Ramos (cell line): ENCODE results near the gene DTNBP1.

Experiments used
- in situ Hi-C: fragments of 300-500 bp; cut with MboI; formaldehyde crosslinking; loops from one replicate; pipeline ENCODE4 v1.14.3; 2022; ENCODE audit warnings: low sequenced_read_pairs; ENCODE audit not compliant: unreplicated experiment

Gene DTNBP1

GRCh38 chr6:15627821-15628220, 35.0 kb downstream of the DTNBP1 start:
- in situ Hi-C loops = no loop called here

- in situ Hi-C loops = no loop called here
These were observed 35.8 kb downstream of the DTNBP1 start for GRCh38 chr6:15626878-15627674.

- in situ Hi-C loops = no loop called here
These were observed 36.7 kb downstream of the DTNBP1 start for GRCh38 chr6:15626160-15626559.

- in situ Hi-C loops = no loop called here
These were observed 39.3 kb downstream of the DTNBP1 start for GRCh38 chr6:15623276-15624116.

- in situ Hi-C loops = no loop called here
These were observed 40.6 kb downstream of the DTNBP1 start for GRCh38 chr6:15622045-15622740.

GRCh38 chr6:15621203-15622044, 41.4 kb downstream of the DTNBP1 start:
- in situ Hi-C loops = no loop called here

GRCh38 chr6:15620611-15621010, 42.2 kb downstream of the DTNBP1 start:
- in situ Hi-C loops = no loop called here

- in situ Hi-C loops = no loop called here
These were observed 43.5 kb downstream of the DTNBP1 start for GRCh38 chr6:15619330-15619729.

- in situ Hi-C loops = no loop called here
These were observed 44.1 kb downstream of the DTNBP1 start for GRCh38 chr6:15618685-15619084.

- in situ Hi-C loops = no loop called here
These were observed 46.6 kb downstream of the DTNBP1 start for GRCh38 chr6:15616261-15616660.

- in situ Hi-C loops = no loop called here
These were observed 47.0 kb downstream of the DTNBP1 start for GRCh38 chr6:15615802-15616201.

GRCh38 chr6:15614277-15614676, 48.6 kb downstream of the DTNBP1 start:
- in situ Hi-C loops = no loop called here

- in situ Hi-C loops = no loop called here
These were observed 54.4 kb downstream of the DTNBP1 start for GRCh38 chr6:15608396-15608795.

GRCh38 chr6:15607603-15608002, 55.2 kb downstream of the DTNBP1 start:
- in situ Hi-C loops = no loop called here

GRCh38 chr6:15606347-15606746, 56.5 kb downstream of the DTNBP1 start:
- in situ Hi-C loops = no loop called here

- in situ Hi-C loops = no loop called here
These were observed 58.0 kb downstream of the DTNBP1 start for GRCh38 chr6:15604843-15605242.

GRCh38 chr6:15602154-15602553, 60.7 kb downstream of the DTNBP1 start:
- in situ Hi-C loops = no loop called here

GRCh38 chr6:15598273-15598798, 64.5 kb downstream of the DTNBP1 start:
- in situ Hi-C loops = no loop called here

GRCh38 chr6:15596186-15596896, 66.5 kb downstream of the DTNBP1 start:
- in situ Hi-C loops = no loop called here
